BLaER1 treated with 17β-estradiol and CSF1 and Interleukin-3, amounts not matched to agents 10 nM and 100 nM (cell line): Measurements from ENCODE around the gene NQO2.
"Not testable (repeated sequence)": the region's sequence is repeated elsewhere in the genome, so short reads cannot be mapped to it uniquely, and the experiment has no call there.

ENCODE experiments used
- H3K27ac ChIP-seq, 11 experiments: shearing (Covaris generic); formaldehyde crosslinking; 2 replicates each; pipeline ENCODE4 v1.8.1; 2022
- H3K27me3 ChIP-seq, 11 experiments: shearing (Covaris generic); formaldehyde crosslinking; 2 replicates each; pipeline ENCODE4 v1.8.1; 2022
- H3K36me3 ChIP-seq, 11 experiments: shearing (Covaris generic); formaldehyde crosslinking; 2 replicates each; pipeline ENCODE4 v1.8.1; 2022
- H3K4me1 ChIP-seq, 10 experiments: shearing (Covaris generic); formaldehyde crosslinking; 2 replicates each; pipeline ENCODE4 v1.8.1; 2022
- H3K4me2 ChIP-seq, 11 experiments: shearing (Covaris generic); formaldehyde crosslinking; 2 replicates each; pipeline ENCODE4 v1.8.1; 2022
- H3K4me3 ChIP-seq, 10 experiments: shearing (Covaris generic); formaldehyde crosslinking; 2 replicates each; pipeline ENCODE4 v1.8.1; 2022
- H3K9ac ChIP-seq, 11 experiments: shearing (Covaris generic); formaldehyde crosslinking; 2 replicates each; pipeline ENCODE4 v1.8.1; 2022
- H3K9me3 ChIP-seq, 11 experiments: shearing (Covaris generic); formaldehyde crosslinking; replicated peaks in 1 of 11; 2 replicates each; pipeline ENCODE4 v1.8.1; 2022
- H4K20me1 ChIP-seq, 11 experiments: shearing (Covaris generic); formaldehyde crosslinking; 2 replicates each; pipeline ENCODE4 v1.8.1; 2022
- Cebpa-rat ChIP-seq, 11 experiments: shearing (Covaris generic); IDR thresholded peaks; 2 replicates each; pipeline ENCODE4 v1.8.1; 2022

The NQO2 gene

DNA sequence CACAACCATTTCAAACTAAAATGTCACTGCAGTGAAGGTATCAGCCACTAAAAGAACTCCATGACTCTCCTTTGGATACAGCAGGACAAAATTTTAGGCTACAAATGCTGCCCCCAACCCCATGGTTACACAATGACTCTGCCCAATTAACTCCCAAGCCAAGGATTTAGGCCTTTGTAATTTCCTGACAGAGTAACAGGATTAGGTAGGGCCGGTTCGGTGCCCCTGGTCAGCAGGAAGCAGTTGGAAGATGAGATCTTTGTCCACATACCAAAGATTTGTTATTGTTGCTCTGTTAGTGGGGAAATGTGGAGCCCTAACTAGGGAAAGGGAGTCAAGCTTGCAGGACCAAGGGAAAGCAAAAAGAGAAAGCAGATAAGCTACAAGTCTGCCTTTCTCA is 41.9 kb downstream of the NQO2 start:
- Histone ChIP-seq H3K4me1 (peaks cover 0 to 20% (median 4%) of the 10 kb centered on the region in 10 experiments; a peak in 10 of 20 replicates), H3K9ac (no peak overlapping the region), H3K4me3 (no peak overlapping the region), H3K9me3 (no peaks in the 10 kb centered on the region), H3K36me3 (no peaks in the 10 kb centered on the region), H3K4me2 (no peak overlapping the region), H3K27me3 (no peaks in the 10 kb centered on the region), H4K20me1 (no peaks in the 10 kb centered on the region), H3K27ac (no peak overlapping the region)
- TF ChIP-seq Cebpa-rat (IDR thresholded peaks at IDR 0.05) = no peak

DNA sequence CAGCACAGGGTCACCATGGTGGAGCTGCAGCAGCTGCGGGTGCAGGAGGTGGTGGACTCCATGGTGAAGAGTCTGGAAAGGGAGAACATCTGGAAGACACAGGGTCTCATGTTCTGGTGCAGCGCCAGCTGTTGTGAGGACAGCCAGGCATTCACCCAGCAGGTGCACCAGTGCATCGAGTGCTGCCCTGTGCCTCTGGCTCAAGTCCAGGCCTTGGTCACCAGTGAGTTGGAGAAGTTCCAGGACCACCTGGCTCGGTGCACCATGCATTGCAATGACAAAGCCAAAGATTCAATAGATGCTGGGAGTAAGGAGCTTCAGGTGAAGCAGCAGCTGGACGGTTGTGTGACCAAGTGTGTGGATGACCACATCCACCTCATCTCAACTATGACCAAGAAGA is 45.7 kb downstream of the NQO2 start:
- H3K27ac ChIP-seq = no peak overlapping the region
- no peaks in the 10 kb centered on the region for H3K27me3 ChIP-seq
- H3K9ac ChIP-seq = no peak overlapping the region
- H3K36me3 ChIP-seq = no peaks in the 10 kb centered on the region
- no peak for TF ChIP-seq Cebpa-rat (IDR thresholded peaks at IDR 0.05)
- no peak overlapping the region for H3K4me3 ChIP-seq
- H3K9me3 ChIP-seq = no peaks in the 10 kb centered on the region; a peak in 1 of 22 replicates
- no peaks in the 10 kb centered on the region for H4K20me1 ChIP-seq
- peaks cover 0 to 16% (median 2%) of the 10 kb centered on the region in 10 experiments; a peak in 10 of 20 replicates for H3K4me1 ChIP-seq
- H3K4me2 ChIP-seq = peak overlapping the region in 4 of 11 experiments; percentile 14 to 74 (median 32); a peak in 3 of 22 replicates

DNA sequence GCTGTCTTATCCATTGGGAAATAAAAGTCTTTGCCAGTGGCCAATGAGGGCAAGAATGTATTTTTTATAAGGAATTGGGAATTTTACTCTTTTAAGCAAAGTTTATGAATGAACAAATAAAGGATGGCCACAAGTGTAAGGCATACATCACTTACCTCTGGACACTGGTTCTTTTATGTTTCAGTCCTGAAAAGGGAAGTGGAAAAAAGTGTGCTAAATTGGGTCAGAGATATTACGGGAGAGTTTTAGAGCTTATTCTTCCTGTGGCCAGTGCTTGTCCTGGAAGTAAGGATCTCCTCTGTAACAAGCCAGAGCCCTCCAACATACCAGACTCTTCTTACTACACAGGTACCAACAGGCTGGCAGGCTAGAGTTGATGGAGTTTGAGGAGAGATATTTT is 46.1 kb downstream of the NQO2 start:
- peak overlapping the region in 5 of 11 experiments; percentile 14 to 74 (median 28); a peak in 9 of 22 replicates for H3K4me2 ChIP-seq
- H3K4me3 ChIP-seq = no peak overlapping the region

DNA sequence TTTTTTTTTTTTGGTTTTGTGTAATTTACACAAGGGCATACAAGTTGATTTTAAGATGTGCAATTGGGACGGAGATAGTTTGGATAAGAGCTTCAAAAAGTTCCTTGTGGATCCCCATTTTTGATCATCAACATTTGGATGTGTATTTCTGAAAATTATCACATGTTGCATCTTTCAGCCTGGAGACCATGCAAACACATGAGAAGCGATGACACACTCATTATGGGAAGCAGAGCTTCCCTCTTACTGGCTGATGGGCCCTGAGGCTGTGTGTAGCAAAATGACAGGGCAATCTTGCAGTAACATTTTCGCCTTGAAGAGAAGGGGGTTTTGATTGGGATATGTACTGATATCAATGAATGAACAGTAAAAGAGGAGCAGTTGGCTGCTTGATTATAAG is 46.6 kb downstream of the NQO2 start:
- Histone ChIP-seq H3K4me3 (no peak overlapping the region), H4K20me1 (no peaks in the 10 kb centered on the region), H3K9ac (no peak overlapping the region), H3K4me1 (peaks cover 0 to 16% (median 2%) of the 10 kb centered on the region in 10 experiments; a peak in 10 of 20 replicates), H3K36me3 (no peaks in the 10 kb centered on the region), H3K27me3 (no peaks in the 10 kb centered on the region), H3K4me2 (peak overlapping the region in 5 of 11 experiments; percentile 14 to 74 (median 28); a peak in 6 of 22 replicates), H3K27ac (no peak overlapping the region), H3K9me3 (no peaks in the 10 kb centered on the region; a peak in 1 of 22 replicates)
- no peak for TF ChIP-seq Cebpa-rat (IDR thresholded peaks at IDR 0.05)

More for the DNA sequence above, 46.1 kb downstream of the NQO2 start:
- peaks cover 0 to 16% (median 2%) of the 10 kb centered on the region in 10 experiments; a peak in 10 of 20 replicates for H3K4me1 ChIP-seq
- H3K27ac ChIP-seq = no peak overlapping the region
- H3K9me3 ChIP-seq = no peaks in the 10 kb centered on the region; a peak in 1 of 22 replicates
- H3K9ac ChIP-seq = no peak overlapping the region
- no peak for TF ChIP-seq Cebpa-rat (IDR thresholded peaks at IDR 0.05)
- H3K36me3 ChIP-seq = no peaks in the 10 kb centered on the region
- H3K27me3 ChIP-seq = no peaks in the 10 kb centered on the region
- no peaks in the 10 kb centered on the region for H4K20me1 ChIP-seq

DNA sequence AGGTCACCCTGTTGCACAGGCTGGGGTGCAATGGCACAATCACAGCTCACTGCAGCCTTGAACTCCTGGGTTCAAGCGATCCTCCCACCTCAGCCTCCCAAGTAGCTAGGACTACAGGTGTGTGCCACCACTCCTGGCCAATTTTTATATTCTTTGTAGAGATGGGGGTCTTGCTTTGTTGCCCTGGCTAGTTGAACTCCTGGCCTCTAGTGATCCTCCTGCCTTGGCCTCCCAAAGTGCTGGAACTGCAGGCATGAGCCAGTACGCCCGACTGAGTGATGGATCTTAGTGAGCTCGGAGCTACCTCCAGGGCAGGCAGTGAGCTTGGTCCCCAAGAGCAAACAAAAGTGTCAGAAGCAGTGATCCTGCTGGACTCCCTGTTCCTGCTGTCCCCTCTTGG is 48.3 kb downstream of the NQO2 start:
- H3K9ac ChIP-seq, H3K9me3 ChIP-seq, H3K27me3 ChIP-seq, H3K36me3 ChIP-seq, H4K20me1 ChIP-seq, H3K4me2 ChIP-seq, H3K4me3 ChIP-seq, H3K27ac ChIP-seq: not testable (repeated sequence)
- H3K4me1 ChIP-seq = peaks cover 4 to 22% (median 8%) of the 10 kb centered on the region in 10 experiments; a peak in 18 of 20 replicates

DNA sequence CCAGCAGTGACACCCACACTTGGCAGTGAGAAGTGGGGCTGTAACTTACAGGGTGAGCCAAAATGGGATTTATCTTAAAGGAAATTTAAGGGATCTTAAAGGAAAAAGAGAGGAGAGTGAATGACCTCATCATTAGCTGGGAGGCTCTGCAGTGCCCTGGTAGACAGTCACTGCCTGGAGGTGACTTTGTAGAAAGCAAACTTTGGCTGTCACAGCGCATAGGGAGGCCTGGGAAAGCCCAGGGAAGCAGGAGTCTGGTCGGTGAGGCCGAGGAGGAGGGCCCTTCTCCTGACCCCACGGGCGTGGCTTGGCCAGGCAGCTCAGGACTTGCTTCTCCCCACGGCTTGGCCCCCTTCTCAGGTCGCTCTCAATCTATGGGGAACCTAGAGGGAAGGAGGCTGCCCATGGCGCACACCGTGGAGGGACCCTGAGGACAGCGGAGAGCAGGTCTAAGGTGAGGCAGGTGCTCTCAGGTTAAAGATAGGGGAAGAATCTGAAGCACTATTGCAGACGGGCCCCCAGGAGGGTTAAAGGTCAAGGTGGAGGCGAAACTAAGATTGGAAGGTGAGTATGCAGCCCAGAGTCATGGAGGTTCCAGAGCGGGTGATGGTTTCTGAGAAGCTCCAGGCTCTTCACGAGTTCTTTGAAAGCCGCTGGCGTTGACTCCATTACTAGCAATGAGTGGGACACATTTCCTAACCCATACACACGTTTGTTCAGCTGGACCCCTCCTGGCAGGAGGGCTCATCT is 53.0 kb downstream of the NQO2 start:
- Histone ChIP-seq H4K20me1 (no peaks in the 10 kb centered on the region), H3K4me2 (peak overlapping the region; percentile 80 to 97 (median 87)), H3K4me3 (peak overlapping the region in 8 of 10 experiments; percentile 47 to 68 (median 60); a peak in 12 of 20 replicates), H3K9me3 (no peaks in the 10 kb centered on the region; a peak in 1 of 22 replicates), H3K9ac (peak overlapping the region in 4 of 11 experiments; percentile 56 to 79 (median 73); a peak in 2 of 22 replicates), H3K36me3 (no peaks in the 10 kb centered on the region), H3K27me3 (no peaks in the 10 kb centered on the region), H3K4me1 (peaks cover 17 to 29% (median 25%) of the 10 kb centered on the region in 10 experiments), H3K27ac (no peak overlapping the region)
- no peak for TF ChIP-seq Cebpa-rat (IDR thresholded peaks at IDR 0.05)

DNA sequence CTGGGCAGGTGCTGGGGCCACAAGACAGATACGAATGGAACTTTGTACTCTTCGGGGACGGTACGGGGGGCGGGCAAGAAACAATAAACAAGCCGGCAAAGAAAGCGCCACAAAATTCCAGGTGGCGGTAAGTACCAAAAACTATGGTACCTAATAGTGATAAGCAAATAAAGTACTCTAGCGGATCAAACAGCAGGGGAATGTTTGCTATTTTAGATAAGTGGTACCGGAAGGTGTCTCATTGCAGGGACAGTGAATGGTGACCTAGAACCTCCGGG is 53.5 kb downstream of the NQO2 start:
- H4K20me1 ChIP-seq = no peaks in the 10 kb centered on the region
- peaks cover 17 to 29% (median 25%) of the 10 kb centered on the region in 10 experiments for H3K4me1 ChIP-seq
- no peaks in the 10 kb centered on the region for H3K9me3 ChIP-seq
- no peaks in the 10 kb centered on the region for H3K36me3 ChIP-seq
- no peak for TF ChIP-seq Cebpa-rat (IDR thresholded peaks at IDR 0.05)
- H3K27me3 ChIP-seq = no peaks in the 10 kb centered on the region
- peak overlapping the region in 9 of 11 experiments; percentile 34 to 70 (median 60); a peak in 15 of 22 replicates for H3K27ac ChIP-seq
- peak overlapping the region; percentile 55 to 79 (median 72); a peak in 21 of 22 replicates for H3K9ac ChIP-seq
- peak overlapping the region; percentile 47 to 68 (median 59) for H3K4me3 ChIP-seq
- H3K4me2 ChIP-seq = peak overlapping the region; percentile 80 to 97 (median 87)

DNA sequence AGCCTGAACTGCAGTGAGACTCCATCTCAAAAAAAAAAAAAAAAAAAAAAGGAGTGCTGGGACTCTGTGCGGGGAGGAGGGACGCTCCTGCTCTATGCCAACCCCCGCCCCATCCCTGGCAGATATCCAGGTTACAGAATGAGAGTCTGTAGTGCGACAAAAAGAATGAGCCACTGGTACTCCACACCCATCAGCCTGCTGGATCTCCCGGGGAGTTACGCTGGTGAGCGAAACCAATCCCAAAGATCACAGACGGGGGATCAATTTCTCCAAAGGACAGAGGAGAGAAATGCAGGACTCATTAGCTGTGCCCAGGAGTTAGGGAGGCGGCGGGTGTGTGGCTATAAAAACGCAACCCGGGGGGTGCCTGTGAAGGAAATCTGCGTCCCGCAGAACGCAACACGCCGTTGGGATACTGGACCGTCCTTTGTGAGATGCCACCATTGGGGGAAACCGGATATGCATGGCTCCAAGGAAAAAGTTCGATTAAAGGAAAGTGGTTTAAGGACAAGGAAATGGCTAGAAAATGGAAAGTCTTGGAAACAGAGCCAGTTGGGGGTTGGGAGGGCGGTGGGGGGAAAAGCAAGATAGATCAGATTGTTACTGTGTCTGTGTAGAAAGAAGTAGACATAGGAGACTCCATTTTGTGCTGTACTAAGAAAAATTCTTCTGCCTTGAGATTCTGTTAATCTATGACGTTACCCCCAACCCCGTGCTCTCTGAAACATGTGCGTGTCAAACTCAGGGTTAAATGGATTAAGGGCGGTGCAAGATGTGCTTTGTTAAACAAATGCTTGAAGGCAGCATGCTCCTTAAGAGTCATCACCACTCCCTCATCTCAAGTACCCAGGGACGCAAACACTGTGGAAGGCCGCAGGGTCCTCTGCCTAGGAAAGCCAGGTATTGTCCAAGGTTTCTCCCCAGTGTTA is 54.8 kb downstream of the NQO2 start:
- Histone ChIP-seq H3K4me3 (peak overlapping the region in 9 of 10 experiments; percentile 47 to 68 (median 59); a peak in 17 of 20 replicates), H3K27ac (peak overlapping the region in 6 of 11 experiments; percentile 34 to 70 (median 60); a peak in 8 of 22 replicates)

DNA sequence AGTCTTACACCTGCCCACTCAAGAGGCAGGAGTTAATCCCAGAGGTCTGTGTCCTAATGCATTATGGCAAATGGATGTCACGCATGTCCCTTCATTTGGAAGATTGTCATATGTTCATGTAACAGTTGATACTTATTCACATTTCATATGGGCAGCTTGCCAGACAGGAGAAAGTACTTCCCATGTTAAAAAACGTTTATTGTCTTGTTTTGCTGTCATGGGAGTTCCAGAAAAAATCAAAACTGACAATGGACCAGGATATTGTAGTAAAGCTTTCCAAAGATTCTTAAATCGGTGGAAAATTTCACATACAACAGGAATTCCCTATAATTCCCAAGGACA is 55.4 kb downstream of the NQO2 start:
- not testable (repeated sequence) for H3K36me3 ChIP-seq, H3K4me3 ChIP-seq, H3K27ac ChIP-seq, H4K20me1 ChIP-seq, H3K9ac ChIP-seq, H3K27me3 ChIP-seq, H3K9me3 ChIP-seq
- Histone ChIP-seq H3K4me1 (peaks cover 17 to 39% (median 31%) of the 10 kb centered on the region in 10 experiments), H3K4me2 (peak overlapping the region in 10 of 11 experiments; percentile 35 to 67 (median 54); a peak in 14 of 22 replicates)

More for the DNA sequence above, 54.8 kb downstream of the NQO2 start:
- H4K20me1 ChIP-seq, H3K9me3 ChIP-seq, H3K36me3 ChIP-seq, H3K27me3 ChIP-seq: not testable (repeated sequence)
- peak overlapping the region in 6 of 11 experiments; percentile 56 to 79 (median 67); a peak in 7 of 22 replicates for H3K9ac ChIP-seq
- peak overlapping the region; percentile 80 to 97 (median 87) for H3K4me2 ChIP-seq
- peaks cover 17 to 35% (median 30%) of the 10 kb centered on the region in 10 experiments for H3K4me1 ChIP-seq
